Retinal pigment epithelial cell (primary cell): Measurements from ENCODE around the gene ENO4.

Experiments
- DNase-seq: peaks from one replicate; pipeline ENCODE4 v3.0.0-alpha.2; 2010; ENCODE audit warnings: low read depth
- H3K4me3 ChIP-seq: 2 replicates; pipeline ENCODE4 v1.5.1; 2011; ENCODE audit warnings: mild to moderate bottlenecking, low read length, control low read depth, moderate library complexity
- CTCF ChIP-seq: conservative IDR thresholded peaks from 2 replicates; pipeline ENCODE4 v1.5.1; 2011; ENCODE audit warnings: low read depth, low read length, control low read depth, inconsistent platforms

ENO4 gene

GRCh38 chr10:116868198-116868676, 18.9 kb downstream of the ENO4 start:
- no peak overlapping the region for H3K4me3 ChIP-seq
- no peak for TF ChIP-seq CTCF
- DNase-seq = no peak

- no peak for DNase-seq
- H3K4me3 ChIP-seq = no peak overlapping the region
- TF ChIP-seq CTCF = no peak
Measured at GRCh38 chr10:116868722-116869121, 19.4 kb downstream of the ENO4 start.

- no peak for DNase-seq
- no peak overlapping the region for H3K4me3 ChIP-seq
- TF ChIP-seq CTCF = no peak
Measured at GRCh38 chr10:116870949-116871348, 21.6 kb downstream of the ENO4 start.

GRCh38 chr10:116873134-116873533, 23.8 kb downstream of the ENO4 start:
- no peak for DNase-seq
- no peak overlapping the region for H3K4me3 ChIP-seq
- no peak for TF ChIP-seq CTCF

GRCh38 chr10:116875897-116876296, 26.6 kb downstream of the ENO4 start:
- no peak for TF ChIP-seq CTCF

GRCh38 chr10:116877391-116877790, 28.1 kb downstream of the ENO4 start:
- no peak for TF ChIP-seq CTCF
- H3K4me3 ChIP-seq = no peak overlapping the region
- no peak for DNase-seq

More at GRCh38 chr10:116875897-116876296, 26.6 kb downstream of the ENO4 start:
- no peak for DNase-seq
- no peak overlapping the region for H3K4me3 ChIP-seq

GRCh38 chr10:116878123-116878522, 28.8 kb downstream of the ENO4 start:
- no peak for TF ChIP-seq CTCF
- no peak overlapping the region for H3K4me3 ChIP-seq
- DNase-seq = no peak
